Mesothelial cell of epicardium (in vitro differentiated cells): Measurements from ENCODE around the gene MTMR1. TPM values are rescaled to one million over a fixed set of nuclear protein-coding genes. Genes with fewer than 3 reads are reported as not detected.

ENCODE experiments used
- DNase-seq, 2 experiments: peaks; one replicate each; pipeline ENCODE4 v3.0.0; 2021; ENCODE audit warnings: low spot score in 2 of 2; ENCODE audit not compliant: unreplicated experiment in 2 of 2
- H3K27ac Mint-ChIP-seq: 2 replicates; pipeline ENCODE4 v1.8.0; 2021; ENCODE audit warnings: mixed read lengths
- H3K27me3 Mint-ChIP-seq: 2 replicates; pipeline ENCODE4 v1.8.0; 2021; ENCODE audit warnings: low read depth, mixed read lengths
- H3K36me3 Mint-ChIP-seq: 2 replicates; pipeline ENCODE4 v1.8.0; 2021; ENCODE audit warnings: mixed read lengths
- H3K4me1 Mint-ChIP-seq: 2 replicates; pipeline ENCODE4 v1.8.0; 2021; ENCODE audit warnings: mixed read lengths
- H3K4me3 Mint-ChIP-seq: 2 replicates; pipeline ENCODE4 v1.8.0; 2021; ENCODE audit warnings: mild to moderate bottlenecking, moderate library complexity, mixed read lengths
- H3K9me3 Mint-ChIP-seq: 2 replicates; pipeline ENCODE4 v1.8.0; 2021; ENCODE audit warnings: mixed read lengths
- CTCF ChIP-seq: fragments of 200-600 bp; sonication (generic); IDR thresholded peaks from one replicate; pipeline ENCODE4 v1.5.0; 2021; ENCODE audit warnings: antibody characterized with exemption; ENCODE audit not compliant: unreplicated experiment
- total RNA-seq: library from RNA; stranded (reverse); gene quantifications from 3 replicates; pipeline ENCODE4 v1.2.1, GENCODE V29; 2021

MTMR1 gene
- 33.7 to 38.1 TPM (median 34.4 TPM) in 3 replicates for total RNA-seq

GRCh38 chrX:150692831-150693724, at the start of gene MTMR1:
Gene MTMR1, plus strand, starts transcription at chrX:150693396. Its CDS starts 135 bp downstream, at chrX:150693531.
- no peak for DNase-seq
- peak within 1 kb of the TSS; percentile 84 for H3K4me3 Mint-ChIP-seq
- TF ChIP-seq CTCF = no peak
- peaks cover 32% of the 10 kb centered on the region for H3K9me3 Mint-ChIP-seq
- peaks cover 3% of the 10 kb centered on the region for H3K36me3 Mint-ChIP-seq
- H3K27ac Mint-ChIP-seq = peak within 1 kb of the TSS; percentile 97
- H3K27me3 Mint-ChIP-seq = no peaks in the 10 kb centered on the region
- peaks cover 30% of the 10 kb centered on the region for H3K4me1 Mint-ChIP-seq

- no peak for DNase-seq
- Mint-ChIP-seq H3K27ac (no peak overlapping the region), H3K36me3 (peaks cover 4% of the 10 kb centered on the region), H3K9me3 (peaks cover 11% of the 10 kb centered on the region), H3K4me1 (peaks cover 11% of the 10 kb centered on the region), H3K4me3 (no peak overlapping the region), H3K27me3 (no peaks in the 10 kb centered on the region)
- no peak for TF ChIP-seq CTCF
These were observed 49.2 kb upstream of the MTMR1 start for GRCh38 chrX:150643958-150644357.

GRCh38 chrX:150644422-150644821, 48.8 kb upstream of the MTMR1 start:
- H3K4me3 Mint-ChIP-seq = no peak overlapping the region
- H3K4me1 Mint-ChIP-seq = peaks cover 15% of the 10 kb centered on the region

GRCh38 chrX:150647331-150647730, 45.9 kb upstream of the MTMR1 start:
- Mint-ChIP-seq H3K9me3 (peaks cover 34% of the 10 kb centered on the region), H3K4me3 (no peak overlapping the region), H3K4me1 (peaks cover 26% of the 10 kb centered on the region), H3K36me3 (peaks cover 6% of the 10 kb centered on the region), H3K27ac (no peak overlapping the region), H3K27me3 (no peaks in the 10 kb centered on the region)
- no peak for DNase-seq
- no peak for TF ChIP-seq CTCF

More at GRCh38 chrX:150644422-150644821, 48.8 kb upstream of the MTMR1 start:
- H3K27ac Mint-ChIP-seq = no peak overlapping the region
- peaks cover 4% of the 10 kb centered on the region for H3K36me3 Mint-ChIP-seq
- DNase-seq = no peak
- no peak for TF ChIP-seq CTCF
- H3K27me3 Mint-ChIP-seq = no peaks in the 10 kb centered on the region
- H3K9me3 Mint-ChIP-seq = peaks cover 16% of the 10 kb centered on the region

- Mint-ChIP-seq H3K27me3 (no peaks in the 10 kb centered on the region), H3K36me3 (peaks cover 6% of the 10 kb centered on the region), H3K27ac (peak overlapping the region; percentile 96), H3K4me1 (peaks cover 26% of the 10 kb centered on the region), H3K4me3 (no peak overlapping the region), H3K9me3 (peaks cover 43% of the 10 kb centered on the region)
- DNase-seq = no peak
- no peak for TF ChIP-seq CTCF
These were observed 44.8 kb upstream of the MTMR1 start for GRCh38 chrX:150648296-150648940.
